Measurements from ENCODE around the gene TPSAB1. TPM values are rescaled to one million over a fixed set of nuclear protein-coding genes. Genes with fewer than 3 reads are reported as not detected.

The TPSAB1 gene
- total RNA-seq, 6 donors from 2014 or later = 6.4 to 207 (median 99.8) TPM

DNA sequence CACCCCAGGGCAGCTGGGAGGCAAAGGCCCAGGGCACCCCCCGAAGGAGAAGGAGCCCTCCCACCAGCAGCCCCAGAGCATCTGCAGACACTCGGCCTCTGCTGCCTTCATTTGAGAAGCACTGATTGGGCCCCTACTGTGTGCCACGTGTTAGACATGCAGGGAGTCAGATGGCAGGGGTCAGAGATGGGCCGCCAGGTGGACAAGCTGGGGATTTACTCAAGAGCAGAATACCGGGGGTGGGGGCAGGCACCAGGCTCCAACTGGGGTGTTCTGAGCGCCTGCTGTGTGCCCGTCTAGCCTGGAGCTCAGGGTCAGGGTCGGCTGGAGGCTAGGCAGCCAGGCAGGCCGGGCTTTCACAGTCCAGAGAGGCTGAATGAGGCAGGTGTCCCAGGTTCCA, 34.2 kb upstream of the TPSAB1 start:
- Histone ChIP-seq H3K9me3 (no peaks in the 10 kb centered on the region), H3K4me3 (no peak overlapping the region), H3K27ac (no peak overlapping the region), H3K36me3 (no peaks in the 10 kb centered on the region), H3K27me3 (no peaks in the 10 kb centered on the region), H3K4me1 (no peaks in the 10 kb centered on the region)
- WGBS, 2 donors = 71% methylated on average over 9 of the region's 9 CpGs; no CpG with 5 or more reads in 1 of the 2 donors
- DNase-seq (no peak), ATAC-seq (ENCODE audit: low FRiP score in 2 of 2) (no peak)
- no peak for TF ChIP-seq POLR2AphosphoS5 (IDR thresholded peaks at IDR 0.05)
- no peak for TF ChIP-seq EP300 (IDR thresholded peaks at IDR 0.05)
- no peak for TF ChIP-seq POLR2A (IDR thresholded peaks at IDR 0.05)
- TF ChIP-seq, protein P1, sequence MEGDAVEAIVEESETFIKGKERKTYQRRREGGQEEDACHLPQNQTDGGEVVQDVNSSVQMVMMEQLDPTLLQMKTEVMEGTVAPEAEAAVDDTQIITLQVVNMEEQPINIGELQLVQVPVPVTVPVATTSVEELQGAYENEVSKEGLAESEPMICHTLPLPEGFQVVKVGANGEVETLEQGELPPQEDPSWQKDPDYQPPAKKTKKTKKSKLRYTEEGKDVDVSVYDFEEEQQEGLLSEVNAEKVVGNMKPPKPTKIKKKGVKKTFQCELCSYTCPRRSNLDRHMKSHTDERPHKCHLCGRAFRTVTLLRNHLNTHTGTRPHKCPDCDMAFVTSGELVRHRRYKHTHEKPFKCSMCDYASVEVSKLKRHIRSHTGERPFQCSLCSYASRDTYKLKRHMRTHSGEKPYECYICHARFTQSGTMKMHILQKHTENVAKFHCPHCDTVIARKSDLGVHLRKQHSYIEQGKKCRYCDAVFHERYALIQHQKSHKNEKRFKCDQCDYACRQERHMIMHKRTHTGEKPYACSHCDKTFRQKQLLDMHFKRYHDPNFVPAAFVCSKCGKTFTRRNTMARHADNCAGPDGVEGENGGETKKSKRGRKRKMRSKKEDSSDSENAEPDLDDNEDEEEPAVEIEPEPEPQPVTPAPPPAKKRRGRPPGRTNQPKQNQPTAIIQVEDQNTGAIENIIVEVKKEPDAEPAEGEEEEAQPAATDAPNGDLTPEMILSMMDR (IDR thresholded peaks at IDR 0.05) = no peak

DNA sequence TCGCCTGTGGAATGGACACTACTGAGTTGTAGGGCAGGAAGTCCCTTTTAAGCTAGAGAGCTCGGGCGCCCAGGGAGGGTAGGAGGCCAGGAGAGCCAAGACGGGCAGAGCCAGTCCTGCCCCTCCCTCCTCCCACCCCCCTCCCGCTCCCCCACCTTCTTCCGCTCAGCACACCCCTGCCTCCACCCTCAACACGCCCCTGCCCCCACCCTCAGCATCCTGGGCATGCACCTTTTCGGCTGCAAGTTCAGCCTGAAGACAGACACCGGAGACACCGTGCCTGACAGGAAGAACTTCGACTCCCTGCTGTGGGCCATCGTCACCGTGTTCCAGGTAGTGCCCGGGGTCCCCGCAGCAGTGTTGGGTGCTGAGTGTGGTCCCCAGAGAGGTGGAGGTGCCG, 33.7 kb upstream of the TPSAB1 start:
- no peaks in the 10 kb centered on the region for H3K9me3 ChIP-seq
- no peaks in the 10 kb centered on the region for H3K36me3 ChIP-seq
- H3K27me3 ChIP-seq = no peaks in the 10 kb centered on the region
- ATAC-seq (ENCODE audit: low FRiP score in 2 of 2) (no peak), DNase-seq (no peak)
- H3K4me1 ChIP-seq = no peaks in the 10 kb centered on the region
- H3K4me3 ChIP-seq = no peak overlapping the region
- H3K27ac ChIP-seq = no peak overlapping the region
- WGBS, 2 donors = 72 to 79% methylated on average over 7 to 15 of the region's 16 CpGs
- TF ChIP-seq POLR2AphosphoS5 (IDR thresholded peaks at IDR 0.05) = no peak

DNA sequence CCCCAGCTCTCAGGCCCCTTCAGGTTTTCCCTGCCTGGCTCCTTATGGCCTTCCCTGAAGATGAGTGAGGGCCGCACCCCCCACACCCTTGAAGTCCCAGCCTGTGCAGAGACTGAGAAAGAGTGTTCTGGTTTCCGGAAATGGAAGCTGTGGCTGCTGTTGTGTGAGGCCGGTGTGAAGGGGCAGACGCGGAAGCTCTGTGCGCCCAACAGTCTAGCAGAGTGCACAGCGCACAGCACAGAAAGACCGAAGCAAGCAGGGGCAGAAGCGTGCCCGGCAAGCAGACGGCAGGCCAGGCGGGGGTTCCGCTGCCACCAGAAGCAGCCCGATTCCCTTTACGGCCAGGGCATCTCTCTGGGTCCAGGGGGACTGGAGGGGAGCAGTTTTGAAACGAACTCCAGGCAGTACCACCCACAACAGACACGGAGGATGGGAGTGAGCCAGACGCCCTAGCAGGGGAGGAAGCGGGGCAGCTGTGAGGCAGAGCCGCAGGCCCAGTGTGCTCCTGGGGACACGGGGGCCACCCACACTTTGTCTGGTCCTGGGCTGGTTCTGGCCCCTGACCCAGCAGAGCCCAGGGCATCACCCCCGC, 32.2 kb upstream of the TPSAB1 start:
- H3K4me1 ChIP-seq = no peaks in the 10 kb centered on the region
- no peak overlapping the region for H3K27ac ChIP-seq
- 84 to 91% methylated on average over 15 to 19 of the region's 22 CpGs for WGBS, 2 donors
- ATAC-seq (ENCODE audit: low FRiP score in 2 of 2) = no peak
- no peaks in the 10 kb centered on the region for H3K36me3 ChIP-seq
- no peak for DNase-seq
- H3K4me3 ChIP-seq = no peak overlapping the region
- H3K9me3 ChIP-seq = no peaks in the 10 kb centered on the region
- H3K27me3 ChIP-seq = no peaks in the 10 kb centered on the region
- TF ChIP-seq POLR2A (IDR thresholded peaks at IDR 0.05) = no peak
- no peak for TF ChIP-seq EP300 (IDR thresholded peaks at IDR 0.05)
- no peak for TF ChIP-seq POLR2AphosphoS5 (IDR thresholded peaks at IDR 0.05)
- TF ChIP-seq, protein P1 (IDR thresholded peaks at IDR 0.05) = no peak

DNA sequence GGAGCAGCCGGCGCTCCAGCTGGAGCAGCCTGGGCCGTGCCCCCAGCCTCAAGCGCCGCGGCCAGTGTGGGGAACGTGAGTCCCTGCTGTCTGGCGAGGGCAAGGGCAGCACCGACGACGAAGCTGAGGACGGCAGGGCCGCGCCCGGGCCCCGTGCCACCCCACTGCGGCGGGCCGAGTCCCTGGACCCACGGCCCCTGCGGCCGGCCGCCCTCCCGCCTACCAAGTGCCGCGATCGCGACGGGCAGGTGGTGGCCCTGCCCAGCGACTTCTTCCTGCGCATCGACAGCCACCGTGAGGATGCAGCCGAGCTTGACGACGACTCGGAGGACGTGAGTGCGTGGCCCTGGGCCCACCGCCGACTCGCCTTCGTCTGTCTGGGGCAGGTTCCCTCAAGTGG, 31.4 kb upstream of the TPSAB1 start:
- WGBS, 2 donors = 81 to 88% methylated on average over 8 to 20 of the region's 43 CpGs

DNA sequence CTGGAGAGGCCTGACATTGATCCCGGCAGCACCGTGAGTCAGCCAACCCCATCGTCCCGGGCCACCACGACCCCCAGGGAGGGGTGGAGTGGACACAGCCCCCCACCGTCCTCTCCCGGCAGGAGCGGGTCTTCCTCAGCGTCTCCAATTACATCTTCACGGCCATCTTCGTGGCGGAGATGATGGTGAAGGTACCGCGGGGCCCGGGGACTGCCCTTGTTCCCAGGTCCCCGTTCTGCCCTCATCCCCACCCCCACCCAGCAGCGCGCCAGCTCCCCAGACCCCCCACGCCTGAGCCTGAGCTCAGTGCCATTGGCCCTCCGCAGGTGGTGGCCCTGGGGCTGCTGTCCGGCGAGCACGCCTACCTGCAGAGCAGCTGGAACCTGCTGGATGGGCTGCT, 30.0 kb upstream of the TPSAB1 start:
- Histone ChIP-seq H3K4me3 (no peak overlapping the region), H3K36me3 (no peaks in the 10 kb centered on the region), H3K27ac (no peak overlapping the region), H3K4me1 (no peaks in the 10 kb centered on the region), H3K9me3 (no peaks in the 10 kb centered on the region), H3K27me3 (no peaks in the 10 kb centered on the region)
- TF ChIP-seq, protein P1 (IDR thresholded peaks at IDR 0.05) = no peak
- no peak for TF ChIP-seq EP300 (IDR thresholded peaks at IDR 0.05)
- no peak for TF ChIP-seq POLR2AphosphoS5 (IDR thresholded peaks at IDR 0.05)
- no peak for TF ChIP-seq POLR2A (IDR thresholded peaks at IDR 0.05)
- 74 to 86% methylated on average over 6 to 12 of the region's 23 CpGs for WGBS, 2 donors
- no peak for ATAC-seq (ENCODE audit: low FRiP score in 2 of 2)
- no peak for DNase-seq

More for the DNA sequence above, 31.4 kb upstream of the TPSAB1 start:
- no peak for ATAC-seq (ENCODE audit: low FRiP score in 2 of 2)
- Histone ChIP-seq H3K36me3 (no peaks in the 10 kb centered on the region), H3K27ac (no peak overlapping the region), H3K27me3 (no peaks in the 10 kb centered on the region), H3K4me3 (no peak overlapping the region), H3K4me1 (no peaks in the 10 kb centered on the region), H3K9me3 (no peaks in the 10 kb centered on the region)
- TF ChIP-seq EP300 (IDR thresholded peaks at IDR 0.05) (no peak), POLR2A (IDR thresholded peaks at IDR 0.05) (no peak), POLR2AphosphoS5 (IDR thresholded peaks at IDR 0.05) (no peak)
- TF ChIP-seq, protein P1 (IDR thresholded peaks at IDR 0.05) = no peak
- no peak for DNase-seq

Measured in upper lobe of left lung (tissue), 6 donors.